T-helper 2 cell treated with Interferon-gamma antibody and Interleukin-4, amounts not matched to agents 100 ng/mL and 5 ng/mL, for 36 hours (primary cell): ENCODE measurements around the gene OR2V1. TPM values are rescaled to one million over a fixed set of nuclear protein-coding genes. Genes with fewer than 3 reads are reported as not detected.
"Not testable (repeated sequence)": the region's sequence is repeated elsewhere in the genome, so short reads cannot be mapped to it uniquely, and the experiment has no call there.

Experiments
- intact Hi-C: fragments of 100-400 bp; cut with micrococcal nuclease; formaldehyde crosslinking; loops from one replicate; pipeline ENCODE4 v1.15.1; 2023
- total RNA-seq: library from RNA; stranded (reverse); gene quantifications from 2 replicates; pipeline ENCODE4 v1.2.3, GENCODE V29; 2022

OR2V1 gene
- not detected in 2 replicates for total RNA-seq

DNA sequence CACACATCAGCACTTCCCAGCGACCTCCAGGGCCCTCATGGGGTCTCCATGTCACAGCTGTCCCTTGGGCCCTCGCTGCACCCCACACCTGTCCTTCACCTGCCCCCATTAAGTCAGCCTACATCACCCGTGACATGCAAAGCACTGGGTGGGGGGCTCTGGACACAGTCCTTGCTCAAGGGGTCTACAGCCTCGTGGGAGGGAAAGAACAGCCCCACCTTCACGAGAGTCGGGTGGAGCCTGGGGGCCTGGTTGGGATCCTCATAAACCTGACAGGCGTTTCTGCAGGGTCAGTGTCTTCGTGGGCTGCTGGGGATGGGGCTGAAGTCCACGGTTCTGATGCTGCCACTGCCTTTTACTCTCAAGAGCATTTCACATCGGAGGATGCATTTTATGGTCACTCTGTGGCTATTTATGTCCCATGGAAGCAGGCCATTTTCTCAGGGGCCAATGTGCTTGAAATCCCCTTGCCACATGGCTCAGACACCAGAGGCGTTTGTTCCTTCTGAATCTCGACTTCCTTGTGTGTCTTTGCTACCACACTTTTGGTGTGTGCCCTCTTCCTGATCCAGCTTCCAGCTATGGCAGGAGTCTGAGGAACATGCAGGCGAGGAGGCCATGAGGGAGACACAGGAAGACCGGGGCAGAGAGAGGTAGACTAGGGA, at the start of gene OR2V1:
OR2V1 (minus strand) TSS at position 338 of the 665 bp plus-strand sequence. CDS start 5,865 bp downstream, outside the sequence.
- intact Hi-C loops = no loop called here

DNA sequence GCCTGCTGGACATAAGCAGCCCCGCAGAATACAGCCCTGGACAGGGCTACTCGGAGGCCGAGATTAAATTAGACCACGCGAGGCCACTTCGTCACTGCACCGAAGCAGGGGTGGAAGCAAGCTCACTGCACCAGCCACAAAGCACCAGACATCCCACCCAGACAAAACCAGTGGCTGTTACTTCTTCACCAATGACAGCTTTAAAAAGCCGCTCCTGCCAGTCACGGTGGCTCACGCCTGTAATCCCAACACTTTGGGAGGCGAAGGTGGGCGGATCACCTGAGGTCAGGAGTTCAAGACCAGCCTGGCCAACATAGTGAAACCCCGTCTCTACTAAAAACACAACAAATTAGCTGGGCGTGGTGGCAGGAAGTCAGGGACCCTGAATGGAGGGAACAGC, 46.6 kb upstream of the OR2V1 start:
- intact Hi-C loops = not testable (repeated sequence)

DNA sequence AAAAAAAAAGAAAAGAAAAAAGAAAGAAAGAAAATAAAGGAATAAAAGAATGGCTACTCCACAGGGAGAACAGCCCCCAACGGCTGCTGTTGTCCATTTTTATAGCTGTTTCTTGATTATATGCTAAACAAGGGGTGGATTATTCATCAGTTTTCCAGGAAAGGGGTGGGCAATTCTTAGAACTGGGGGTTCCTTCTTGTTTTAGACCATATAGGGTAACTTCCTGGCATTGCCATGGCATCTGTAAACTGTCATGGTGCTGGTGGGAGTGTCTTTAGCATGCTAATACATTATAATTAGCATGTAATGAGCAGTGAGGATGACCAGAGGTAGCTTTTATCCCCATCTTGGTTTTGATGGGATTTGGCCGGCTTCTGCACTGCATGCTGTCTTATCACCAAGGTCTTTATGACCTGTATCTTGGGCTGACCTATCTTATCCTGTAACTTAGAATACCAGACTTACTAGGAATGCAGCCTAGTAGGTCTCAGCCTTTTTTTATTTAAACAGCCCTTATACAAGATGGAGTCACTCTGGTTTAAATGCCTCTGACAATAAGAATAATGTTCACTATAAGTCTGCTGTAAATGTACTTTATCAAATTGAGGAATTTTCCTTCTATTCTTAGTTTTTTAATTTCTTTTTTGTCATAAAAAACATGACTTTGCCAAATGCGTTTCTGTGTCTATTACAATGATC, 45.4 kb upstream of the OR2V1 start:
- intact Hi-C loops = no loop called here

DNA sequence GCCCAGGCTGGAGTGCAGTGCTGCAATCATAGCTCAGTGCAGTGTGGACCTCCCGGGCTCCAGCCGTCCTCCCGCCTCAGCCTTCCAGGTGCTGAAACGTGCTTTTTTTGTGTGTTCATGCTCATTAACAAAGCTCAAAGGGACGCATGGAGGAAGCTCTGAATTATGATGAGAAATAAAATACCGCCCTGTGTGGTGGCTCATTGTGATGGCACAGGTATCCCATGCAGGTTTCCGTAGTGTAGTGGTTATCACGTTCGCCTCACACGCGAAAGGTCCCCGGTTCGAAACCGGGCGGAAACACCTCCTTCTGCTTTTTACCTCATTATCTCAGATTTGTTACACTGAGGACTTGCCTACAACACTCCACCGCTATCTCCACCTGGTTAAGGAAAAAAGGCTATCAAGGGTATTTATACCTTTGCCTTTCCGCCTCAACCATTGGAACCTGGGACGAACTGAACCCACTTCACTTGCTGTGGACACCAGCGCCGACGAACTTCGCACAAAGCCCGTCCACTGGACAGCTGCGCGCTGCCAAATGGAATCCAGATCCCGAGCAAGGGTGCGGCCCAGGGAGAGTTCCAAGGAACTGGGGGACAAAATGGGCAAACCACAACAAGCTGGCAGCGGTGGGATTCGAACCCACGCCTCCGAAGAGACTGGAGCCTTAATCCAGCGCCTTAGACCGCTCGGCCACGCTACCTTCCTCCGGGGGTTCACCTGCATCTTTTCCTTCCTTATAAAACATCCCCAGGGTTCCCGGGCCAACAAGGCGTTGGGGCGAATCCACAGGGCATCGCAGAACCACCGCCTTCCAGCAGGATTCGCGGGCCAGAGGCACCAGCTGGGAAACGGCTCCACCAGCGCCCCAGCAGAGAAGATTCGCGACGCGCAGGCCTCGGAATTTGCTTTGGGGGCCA, 42.7 kb upstream of the OR2V1 start:
- intact Hi-C loops = loop anchor here (1.0 to 2.0 kb wide), 4 partner anchors 11 to 44 kb away; no protein-coding TSS in a partner anchor

DNA sequence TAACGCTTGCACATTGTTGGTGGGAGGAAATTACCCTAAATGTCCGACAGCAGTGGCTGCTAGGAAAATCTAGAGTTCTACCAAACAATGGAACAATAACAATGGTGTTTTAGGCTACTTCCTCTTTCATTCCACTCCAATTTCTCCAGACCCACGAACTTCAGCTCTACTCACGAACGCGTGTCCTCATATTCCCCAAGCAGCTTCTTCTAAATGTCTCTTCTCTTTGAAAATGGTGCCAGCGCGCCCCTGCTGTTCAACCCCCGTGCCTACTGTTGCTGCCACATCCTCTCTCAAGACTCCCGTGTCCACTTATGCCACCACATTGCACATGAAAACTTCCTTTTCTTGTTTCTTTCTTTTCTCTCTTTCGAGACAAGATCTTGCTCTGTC, 42.1 kb upstream of the OR2V1 start:
- intact Hi-C loops = loop anchor here (1.0 to 2.0 kb wide), 4 partner anchors 11 to 44 kb away; no protein-coding TSS in a partner anchor

DNA sequence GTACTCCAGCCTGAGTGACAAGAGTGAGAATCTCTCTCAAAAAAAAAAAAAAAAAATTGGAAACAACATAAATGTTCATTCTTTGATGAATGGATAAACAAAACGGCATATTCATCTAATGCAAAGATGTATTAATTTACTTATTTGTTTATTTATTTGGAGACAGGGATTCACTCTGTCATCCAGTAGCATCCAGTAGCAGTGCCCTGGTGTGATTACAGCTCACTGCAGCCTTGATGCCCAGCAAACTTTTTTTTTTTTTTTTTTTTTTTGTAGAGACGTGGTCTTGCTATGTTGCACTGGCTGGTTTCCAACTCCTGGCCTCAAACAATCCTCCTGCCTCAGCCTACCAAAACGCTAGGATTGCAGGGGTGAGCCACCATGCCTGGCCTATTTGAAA, 40.8 kb upstream of the OR2V1 start:
- intact Hi-C loops = loop anchor here (2.0 kb wide), 1 partner anchor 17 kb away; no protein-coding TSS in a partner anchor

DNA sequence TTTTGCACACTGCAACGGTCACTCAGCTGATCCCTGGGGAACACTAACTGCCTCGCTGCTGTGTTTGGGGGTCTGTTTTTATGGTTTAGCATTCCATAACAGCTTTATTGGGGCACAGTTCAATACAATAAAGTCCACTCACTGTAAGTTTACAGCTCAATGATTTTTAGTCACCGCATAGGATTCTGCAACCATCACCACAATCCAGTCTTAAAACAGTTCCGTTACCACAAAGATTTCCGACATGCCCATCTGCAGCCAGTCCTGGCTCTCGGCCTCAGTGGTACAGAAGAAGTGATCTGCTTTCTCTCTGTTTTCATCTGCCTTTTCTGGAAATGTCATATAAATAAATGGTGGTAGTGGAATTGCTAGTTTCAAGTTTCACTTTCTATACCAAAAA, 40.0 kb upstream of the OR2V1 start:
- intact Hi-C loops = no loop called here

- intact Hi-C loops = no loop called here
These were observed 39.4 kb upstream of the OR2V1 start for GRCh38 chr5:181170237-181170825.

DNA sequence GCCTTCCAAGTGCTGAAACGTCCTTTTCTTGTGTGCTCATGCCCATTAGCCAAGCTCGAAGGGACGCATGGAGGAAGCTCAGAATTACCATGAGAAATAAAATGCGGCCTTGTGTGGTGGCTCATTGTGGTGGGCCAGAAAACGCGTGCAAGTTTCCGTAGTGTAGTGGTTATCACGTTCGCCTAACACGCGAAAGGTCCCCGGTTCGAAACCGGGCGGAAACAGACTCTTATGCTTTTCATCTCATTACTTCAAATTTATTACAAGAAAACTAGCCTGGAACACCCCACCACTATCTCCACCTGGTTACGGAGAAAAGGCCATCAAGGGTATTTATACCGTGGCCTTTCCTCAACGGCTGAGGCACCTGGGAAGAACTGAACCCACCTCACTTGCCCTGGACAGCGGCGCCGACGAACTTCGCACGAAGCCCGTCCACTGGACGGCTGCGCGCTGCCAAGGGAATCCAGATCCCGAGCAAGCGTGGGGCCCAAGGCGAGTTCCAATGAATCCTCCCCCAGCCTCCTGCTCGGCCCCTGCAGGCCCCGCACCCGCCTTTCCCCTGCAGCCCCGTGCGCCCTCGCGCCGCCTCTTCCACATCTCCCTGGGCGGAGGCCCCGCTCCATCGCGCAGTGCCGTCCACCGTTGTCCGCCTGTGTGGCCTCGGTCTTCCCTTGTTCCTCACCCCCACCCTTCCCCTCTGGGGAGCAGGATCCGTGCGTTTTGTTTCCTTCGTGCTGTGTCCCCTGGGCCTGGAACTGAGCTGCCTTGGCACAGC, 38.7 kb upstream of the OR2V1 start:
- intact Hi-C loops = not testable (repeated sequence)

DNA sequence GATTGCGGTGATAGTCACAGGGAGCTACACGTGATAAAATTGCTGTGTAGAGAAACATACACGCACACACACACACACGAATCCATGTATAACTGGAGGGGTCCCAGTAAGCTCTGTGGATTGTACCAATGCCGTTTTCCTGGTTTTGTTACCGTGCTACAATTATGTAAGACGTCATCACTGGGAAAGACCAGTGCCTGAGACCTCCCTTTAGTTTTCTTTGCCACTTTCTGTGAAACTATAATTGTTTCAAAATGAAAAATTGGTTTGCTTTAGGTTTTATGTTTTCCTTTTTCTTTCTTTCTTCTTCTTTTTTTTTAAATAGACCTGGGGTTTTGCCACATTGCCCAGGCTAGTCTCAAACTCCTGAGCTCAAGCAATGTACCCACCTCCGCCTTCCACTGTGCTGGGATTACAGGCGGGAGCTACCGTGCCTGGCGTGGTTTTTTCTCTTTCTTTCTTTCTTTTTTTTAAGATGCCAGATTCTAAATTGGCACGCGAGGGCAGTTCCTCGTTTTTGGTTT, 37.7 kb upstream of the OR2V1 start:
- intact Hi-C loops = no loop called here

- intact Hi-C loops = no loop called here
These were observed 37.0 kb upstream of the OR2V1 start for GRCh38 chr5:181167814-181168488.

DNA sequence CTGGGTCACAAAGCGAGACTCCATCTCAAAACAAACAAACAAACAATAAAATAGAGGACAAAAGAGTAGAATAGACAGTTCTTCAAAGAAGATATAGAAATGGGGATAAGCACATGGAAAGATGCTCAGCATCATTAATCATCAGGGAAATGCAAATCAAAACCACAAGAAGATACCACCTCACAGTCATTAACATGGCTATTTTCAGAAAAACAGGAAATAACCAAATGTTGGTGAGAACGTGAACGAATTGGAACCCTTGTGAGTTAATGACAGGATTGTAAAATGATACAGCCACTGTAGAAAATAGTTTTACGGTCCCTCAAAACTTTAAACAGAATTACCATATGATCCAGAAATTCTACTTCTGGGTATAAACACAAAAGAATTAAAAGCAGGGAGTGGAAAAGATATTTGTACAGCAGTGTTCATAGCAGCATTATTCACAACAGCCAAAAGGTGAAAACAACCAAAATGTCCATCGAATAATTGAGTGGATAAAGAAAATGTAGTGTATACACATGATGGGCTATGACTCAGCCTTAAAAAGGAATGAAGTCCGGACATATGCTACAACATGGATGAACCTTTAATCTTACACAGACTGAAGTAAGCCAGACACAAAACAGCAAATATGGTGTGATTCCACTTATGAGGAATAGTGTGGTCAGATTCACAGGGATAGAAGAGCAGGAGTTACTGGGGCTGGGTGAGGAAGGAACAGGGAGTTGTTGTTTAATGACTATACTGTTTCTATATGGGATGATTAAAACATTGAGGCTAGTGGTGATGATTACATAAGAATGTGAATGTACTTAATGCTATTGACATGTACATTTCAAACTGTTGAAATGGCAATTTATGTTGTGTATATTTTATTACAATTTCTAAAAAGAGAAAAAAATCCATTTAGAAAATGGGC, 36.1 kb upstream of the OR2V1 start:
- intact Hi-C loops = no loop called here

DNA sequence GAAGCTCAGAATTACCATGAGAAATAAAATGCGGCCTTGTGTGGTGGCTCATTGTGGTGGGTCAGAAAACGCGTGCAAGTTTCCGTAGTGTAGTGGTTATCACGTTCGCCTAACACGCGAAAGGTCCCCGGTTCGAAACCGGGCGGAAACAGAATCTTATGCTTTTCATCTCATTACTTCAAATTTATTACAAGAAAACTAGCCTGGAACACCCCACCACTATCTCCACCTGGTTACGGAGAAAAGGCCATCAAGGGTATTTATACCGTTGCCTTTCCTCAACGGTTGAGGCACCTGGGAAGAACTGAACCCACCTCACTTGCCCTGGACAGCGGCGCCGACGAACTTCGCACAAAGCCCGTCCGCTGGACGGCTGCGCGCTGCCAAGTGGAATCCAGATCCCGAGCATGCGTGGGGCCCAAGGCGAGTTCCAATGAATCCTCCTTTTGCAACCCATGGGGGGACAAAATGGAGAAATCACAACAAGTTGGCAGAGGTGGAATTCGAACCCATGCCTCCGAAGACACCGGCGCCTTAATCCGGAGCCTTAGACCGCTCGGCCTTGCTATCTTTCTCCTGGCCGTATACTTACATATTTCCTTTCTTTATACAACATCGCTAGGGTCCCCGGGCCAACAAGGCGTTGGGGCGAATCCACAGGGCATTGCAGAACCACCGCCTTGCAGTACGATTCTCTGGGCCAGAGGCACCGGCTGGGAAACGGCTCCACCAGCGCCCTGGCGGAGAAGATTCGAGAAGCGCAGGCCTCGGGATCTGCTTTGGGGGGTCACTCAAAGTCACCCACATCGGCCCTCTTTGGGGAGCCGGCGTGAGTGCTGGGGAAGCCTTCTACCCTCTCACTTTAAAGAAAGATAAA, 33.3 kb upstream of the OR2V1 start:
- intact Hi-C loops = loop anchor here (5.0 kb wide), 2 partner anchors 302 to 872 kb away; partner anchors contain the start of genes MAPK9 and ZFP62

DNA sequence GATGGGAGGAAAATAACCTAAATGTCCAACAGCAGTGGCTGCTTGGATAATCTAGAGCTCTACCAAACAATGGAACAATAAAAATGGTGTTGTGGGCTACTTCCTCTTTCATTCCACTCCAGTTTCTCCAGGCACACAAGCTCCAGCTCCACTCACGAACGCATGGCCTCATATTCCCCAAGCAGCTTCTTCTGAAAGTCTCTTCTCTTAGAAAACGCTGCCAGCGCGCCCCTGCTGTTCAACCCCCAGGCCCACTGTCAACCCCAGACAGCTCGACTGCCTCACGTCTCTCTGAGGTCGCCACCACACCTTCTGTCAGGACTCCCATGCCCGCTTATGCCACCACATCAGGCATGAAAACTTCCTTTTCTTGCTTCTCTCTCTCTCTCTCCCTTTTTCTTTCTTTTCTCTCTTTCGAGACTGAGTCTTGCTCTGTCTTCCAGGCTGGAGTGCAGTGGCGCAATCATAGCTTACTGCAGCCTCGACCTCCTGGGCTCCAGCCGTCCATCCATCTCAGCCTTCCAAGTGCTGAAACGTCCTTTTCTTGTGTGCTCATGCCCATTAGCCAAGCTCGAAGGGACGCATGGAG, 32.6 kb upstream of the OR2V1 start:
- intact Hi-C loops = loop anchor here (5.0 kb wide), 2 partner anchors 301 to 871 kb away; partner anchors contain the start of genes MAPK9 and ZFP62

DNA sequence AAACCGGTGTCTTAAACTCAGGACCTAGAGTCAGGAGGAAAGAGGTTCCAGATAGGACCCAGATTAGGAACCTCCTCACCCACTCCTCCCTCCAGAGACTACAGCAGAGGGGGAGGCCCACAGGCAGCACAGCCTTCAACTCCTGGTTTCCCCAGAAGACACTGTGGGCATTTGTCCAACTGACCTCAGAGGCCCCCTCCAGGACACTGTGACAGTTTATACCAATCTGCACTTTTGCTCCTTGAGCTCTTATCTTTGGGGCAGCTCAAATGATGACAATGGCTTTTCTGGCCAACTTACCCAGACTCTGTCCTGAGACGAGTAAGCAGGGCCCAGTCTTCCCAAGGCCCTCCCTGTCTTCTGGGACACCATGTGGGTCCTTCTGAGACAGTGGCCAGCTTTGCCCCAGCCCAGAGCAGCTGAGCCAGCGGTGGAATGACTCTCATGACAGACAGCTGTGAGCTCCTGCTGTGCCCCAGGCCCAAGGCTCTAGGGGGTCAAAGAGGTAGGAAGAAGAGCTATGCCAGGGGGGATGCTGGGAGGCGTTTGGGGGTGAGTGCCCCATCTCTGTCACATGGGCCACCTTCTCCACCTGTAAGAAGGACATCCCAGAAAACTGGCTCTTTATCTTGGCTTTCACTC, 30.7 kb upstream of the OR2V1 start:
- intact Hi-C loops = loop anchor here (2.0 to 5.0 kb wide), 5 partner anchors 29 to 869 kb away; partner anchors contain the start of genes MAPK9, MGAT1, TRIM41 and ZFP62
